ENCODE measurements around the gene DGCR8. TPM values are rescaled to one million over a fixed set of nuclear protein-coding genes. Genes with fewer than 3 reads are reported as not detected.
"Not testable (repeated sequence)": the region's sequence is repeated elsewhere in the genome, so short reads cannot be mapped to it uniquely, and the experiment has no call there.

The DGCR8 gene
- total and polyA plus RNA-seq, 7 donors = 6.7 to 32.7 (median 15.3) TPM

DNA sequence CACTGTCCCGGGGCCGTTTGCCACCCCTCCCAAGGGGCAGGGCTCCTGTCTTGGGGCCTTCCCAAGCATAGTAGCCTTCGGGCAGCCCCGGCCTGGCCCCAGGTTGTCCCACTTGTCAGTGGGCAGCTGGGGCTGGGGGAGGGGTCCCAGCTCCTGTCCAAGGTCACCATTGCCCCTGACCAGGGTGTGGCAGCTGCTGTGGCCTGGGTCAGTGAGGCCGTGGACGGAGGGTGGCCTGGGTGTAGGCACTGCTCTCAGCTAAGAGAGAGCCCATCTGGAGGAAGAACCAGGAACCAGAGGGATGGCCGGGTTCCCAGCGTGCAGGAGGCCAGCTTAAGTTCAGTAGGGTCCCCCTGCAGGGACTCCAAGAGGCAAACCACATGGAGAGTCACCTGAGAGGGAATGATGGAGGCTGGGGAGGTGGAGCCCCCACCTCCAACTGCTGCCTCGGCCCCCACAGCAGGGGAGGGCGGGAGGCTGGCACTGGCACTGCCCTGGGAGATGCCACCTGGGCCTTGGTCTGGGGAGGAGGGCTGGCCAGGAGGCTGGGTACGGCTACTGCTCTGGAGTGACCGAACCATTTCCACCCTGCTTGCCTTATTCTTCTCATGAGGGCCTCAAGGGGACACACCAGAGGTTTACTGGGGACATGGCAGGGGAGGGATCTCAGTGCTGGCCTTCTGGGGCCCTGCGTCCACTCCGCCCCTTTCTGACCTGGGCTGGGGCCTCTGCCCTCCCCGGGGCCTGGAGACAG lies 77.6 kb downstream of the DGCR8 start:
- WGBS, 2 donors = 48 to 63% methylated on average over 15 of the region's 15 CpGs
- no peak overlapping the region for H3K4me3 ChIP-seq
- H3K27me3 ChIP-seq = peaks cover 0 to 28% (median 14%) of the 10 kb centered on the region in 3 donors
- no peaks in the 10 kb centered on the region for H3K36me3 ChIP-seq
- DNase-seq = no peak
- peaks cover 0 to 3% (median 0%) of the 10 kb centered on the region in 4 donors for H3K4me1 ChIP-seq
- H3K27ac ChIP-seq = no peak overlapping the region
- H3K9me3 ChIP-seq = no peaks in the 10 kb centered on the region
- intact Hi-C loops (cut with DNase I) = loop anchor here (1.0 to 5.0 kb wide), 2 partner anchors 110 to 128 kb away; partner anchors contain the start of gene RTN4R
- TF ChIP-seq, protein P1, sequence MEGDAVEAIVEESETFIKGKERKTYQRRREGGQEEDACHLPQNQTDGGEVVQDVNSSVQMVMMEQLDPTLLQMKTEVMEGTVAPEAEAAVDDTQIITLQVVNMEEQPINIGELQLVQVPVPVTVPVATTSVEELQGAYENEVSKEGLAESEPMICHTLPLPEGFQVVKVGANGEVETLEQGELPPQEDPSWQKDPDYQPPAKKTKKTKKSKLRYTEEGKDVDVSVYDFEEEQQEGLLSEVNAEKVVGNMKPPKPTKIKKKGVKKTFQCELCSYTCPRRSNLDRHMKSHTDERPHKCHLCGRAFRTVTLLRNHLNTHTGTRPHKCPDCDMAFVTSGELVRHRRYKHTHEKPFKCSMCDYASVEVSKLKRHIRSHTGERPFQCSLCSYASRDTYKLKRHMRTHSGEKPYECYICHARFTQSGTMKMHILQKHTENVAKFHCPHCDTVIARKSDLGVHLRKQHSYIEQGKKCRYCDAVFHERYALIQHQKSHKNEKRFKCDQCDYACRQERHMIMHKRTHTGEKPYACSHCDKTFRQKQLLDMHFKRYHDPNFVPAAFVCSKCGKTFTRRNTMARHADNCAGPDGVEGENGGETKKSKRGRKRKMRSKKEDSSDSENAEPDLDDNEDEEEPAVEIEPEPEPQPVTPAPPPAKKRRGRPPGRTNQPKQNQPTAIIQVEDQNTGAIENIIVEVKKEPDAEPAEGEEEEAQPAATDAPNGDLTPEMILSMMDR (IDR thresholded peaks at IDR 0.05) = no peak
- no peak for TF ChIP-seq EP300 (IDR thresholded peaks at IDR 0.05)
- no peak for TF ChIP-seq POLR2AphosphoS5 (IDR thresholded peaks at IDR 0.05)
- TF ChIP-seq POLR2A (IDR thresholded peaks at IDR 0.05) = no peak

DNA sequence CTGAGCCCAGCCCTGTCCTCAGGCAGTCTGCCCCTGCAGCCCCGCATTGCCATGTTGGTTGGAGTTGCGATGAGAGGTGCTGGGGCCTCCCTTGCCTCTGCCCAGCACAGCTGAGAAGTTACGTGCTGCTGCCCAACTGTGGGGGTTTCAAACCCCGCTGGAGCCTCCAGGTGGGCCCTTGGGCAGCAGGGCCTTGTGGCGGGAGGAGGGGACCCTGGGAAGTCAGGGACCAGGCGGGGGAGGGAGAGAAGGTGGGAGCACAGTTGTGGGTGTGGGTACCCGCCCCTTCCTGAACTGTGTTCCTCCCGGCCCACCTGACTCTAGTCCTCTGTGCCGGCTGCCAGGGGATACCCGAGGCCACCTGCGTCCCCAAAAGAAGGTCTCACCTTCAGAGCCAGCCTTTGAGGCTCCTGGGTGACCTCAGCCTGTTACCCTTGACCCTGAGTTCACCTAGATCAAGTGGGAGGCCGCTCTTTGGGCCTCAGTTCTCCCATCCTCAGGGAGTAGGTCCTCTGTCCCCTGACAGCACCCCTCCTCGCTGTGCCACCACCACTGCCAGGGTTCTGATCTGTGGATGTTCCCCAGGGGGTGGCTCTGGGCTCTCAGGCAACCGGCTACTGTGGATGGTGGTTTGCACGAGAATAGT lies 78.5 kb downstream of the DGCR8 start:
- Histone ChIP-seq H3K27me3 (peaks cover 0 to 28% (median 14%) of the 10 kb centered on the region in 3 donors), H3K36me3 (no peaks in the 10 kb centered on the region), H3K27ac (no peak overlapping the region), H3K9me3 (no peaks in the 10 kb centered on the region), H3K4me1 (peaks cover 0 to 3% (median 0%) of the 10 kb centered on the region in 4 donors), H3K4me3 (no peak overlapping the region)
- intact Hi-C loops (cut with DNase I) = loop anchor here (5.0 kb wide), 1 partner anchor 109 kb away; the partner anchor contains the start of gene RTN4R
- DNase-seq = no peak
- no peak for TF ChIP-seq EP300 (IDR thresholded peaks at IDR 0.05)
- no peak for TF ChIP-seq POLR2AphosphoS5 (IDR thresholded peaks at IDR 0.05)
- TF ChIP-seq, protein P1 (IDR thresholded peaks at IDR 0.05) = no peak
- TF ChIP-seq POLR2A (IDR thresholded peaks at IDR 0.05) = no peak
- WGBS, 2 donors = 56 to 71% methylated on average over 15 of the region's 15 CpGs

DNA sequence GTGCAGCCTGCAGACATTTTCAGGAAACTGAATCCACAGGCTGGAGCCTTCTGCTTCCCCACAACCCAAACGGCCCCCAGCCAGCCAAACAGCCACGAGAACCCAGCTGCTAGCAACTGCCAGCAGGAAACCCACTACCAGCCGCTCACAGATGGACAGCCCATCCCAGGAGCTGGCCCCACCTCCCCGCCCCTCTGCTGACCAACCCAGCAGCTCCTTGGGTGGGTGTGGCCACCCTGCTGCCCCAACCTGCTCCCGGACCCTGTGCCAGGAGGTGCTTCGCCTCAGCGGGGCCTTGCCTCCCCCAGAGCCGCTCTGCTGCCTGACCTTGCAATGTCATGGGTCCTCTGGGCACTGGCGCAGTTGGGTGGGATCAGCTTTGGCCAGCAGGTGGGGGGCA lies 79.0 kb downstream of the DGCR8 start:
- Histone ChIP-seq H3K27me3 (peaks cover 0 to 28% (median 14%) of the 10 kb centered on the region in 3 donors), H3K4me1 (peaks cover 0 to 3% (median 0%) of the 10 kb centered on the region in 4 donors), H3K36me3 (no peaks in the 10 kb centered on the region), H3K9me3 (no peaks in the 10 kb centered on the region), H3K27ac (no peak overlapping the region), H3K4me3 (no peak overlapping the region)
- TF ChIP-seq EP300 (IDR thresholded peaks at IDR 0.05) = no peak
- TF ChIP-seq POLR2A (IDR thresholded peaks at IDR 0.05) = no peak
- TF ChIP-seq, protein P1 (IDR thresholded peaks at IDR 0.05) = no peak
- TF ChIP-seq POLR2AphosphoS5 (IDR thresholded peaks at IDR 0.05) = no peak
- intact Hi-C loops (cut with DNase I) = loop anchor here (5.0 kb wide), 1 partner anchor 108 kb away; the partner anchor contains the start of gene RTN4R
- DNase-seq = no peak
- WGBS, 2 donors = 17 to 34% methylated on average over 9 of the region's 9 CpGs

DNA sequence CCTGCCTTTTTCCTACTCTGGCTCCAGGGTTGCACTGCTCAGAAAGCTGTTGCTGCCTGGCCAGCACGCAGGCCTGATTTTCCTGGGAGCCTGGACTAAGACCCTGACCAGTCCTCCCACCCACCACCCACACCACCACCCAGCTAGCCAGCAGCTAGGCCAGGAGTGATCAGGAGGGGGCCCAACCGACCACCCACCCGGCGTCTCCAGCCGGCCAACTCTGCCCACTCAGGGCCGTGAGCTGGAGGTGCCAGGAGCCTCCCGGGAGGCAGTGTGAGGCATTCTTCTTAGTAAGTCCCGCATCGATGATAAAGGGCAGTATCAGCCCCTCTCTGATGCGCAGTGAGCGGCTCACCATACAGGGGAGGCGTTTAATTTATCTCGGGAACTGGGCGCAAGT lies 79.5 kb downstream of the DGCR8 start:
- 69 to 78% methylated on average over 12 of the region's 14 CpGs for WGBS, 2 donors
- H3K4me1 ChIP-seq, H3K9me3 ChIP-seq, H3K36me3 ChIP-seq, DNase-seq, H3K27ac ChIP-seq, H3K4me3 ChIP-seq: not testable (repeated sequence)
- peaks cover 0 to 24% (median 11%) of the 10 kb centered on the region in 3 donors for H3K27me3 ChIP-seq
- intact Hi-C loops (cut with DNase I) = loop anchor here (5.0 kb wide), 1 partner anchor 108 kb away; the partner anchor contains the start of gene RTN4R

DNA sequence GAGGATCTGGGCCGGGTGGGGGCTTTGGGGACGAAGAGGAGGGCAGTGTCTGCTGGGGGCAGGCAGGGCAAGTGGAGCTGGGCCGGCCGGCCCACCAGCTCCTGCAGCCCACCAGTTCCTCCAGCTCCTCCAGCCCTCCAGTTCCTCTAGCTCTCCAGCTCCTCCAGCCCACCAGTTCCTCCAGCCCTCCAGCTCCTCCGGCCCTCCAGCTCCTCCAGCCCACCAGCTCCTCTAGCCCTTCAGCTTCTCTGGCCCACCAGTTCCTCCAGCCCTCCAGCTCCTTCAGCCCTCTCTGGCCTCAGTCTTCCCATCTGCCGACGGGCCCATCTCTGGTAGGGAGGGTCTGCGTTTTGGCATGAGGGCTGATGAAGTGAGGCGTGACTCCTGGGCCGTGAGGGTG lies 80.0 kb downstream of the DGCR8 start:
- DNase-seq = no peak
- peaks cover 0 to 19% (median 6%) of the 10 kb centered on the region in 3 donors for H3K27me3 ChIP-seq
- TF ChIP-seq, protein P1 (IDR thresholded peaks at IDR 0.05) = no peak
- TF ChIP-seq POLR2A (IDR thresholded peaks at IDR 0.05) (no peak), POLR2AphosphoS5 (IDR thresholded peaks at IDR 0.05) (no peak), EP300 (IDR thresholded peaks at IDR 0.05) (no peak)
- peaks cover 0 to 3% (median 0%) of the 10 kb centered on the region in 4 donors for H3K4me1 ChIP-seq
- intact Hi-C loops (cut with DNase I) = no loop called here
- 66 to 83% methylated on average over 10 of the region's 10 CpGs for WGBS, 2 donors
- H3K36me3 ChIP-seq = no peaks in the 10 kb centered on the region
- H3K27ac ChIP-seq = no peak overlapping the region
- no peak overlapping the region for H3K4me3 ChIP-seq
- no peaks in the 10 kb centered on the region for H3K9me3 ChIP-seq
